HepG2 (cell line): ENCODE results near the gene PYY. TPM values are rescaled to one million over a fixed set of nuclear protein-coding genes. Genes with fewer than 3 reads are reported as not detected.

Experiments used
- ATAC-seq: fragments of 200-7000 bp; cut with Tn5 transposase; 3 replicates; pipeline ENCODE4 v1.9.1; 2020; ENCODE audit warnings: mild to moderate bottlenecking, moderate library complexity
- BruUV-seq: library from RNA; stranded (reverse); fragments of 400-500 nt; replicated peaks from 2 replicates; lab custom pipeline; 2021; lab: Mats Ljungman, UMichigan
- CTCF ChIA-PET: fragments of 300-600 bp; formaldehyde crosslinking; extraction: SDS; loops from one replicate; lab custom pipeline; 2021; ENCODE audit warnings: low total read pairs, inconsistent platforms, low intra/inter-chr PET ratio; lab: Yijun Ruan, JAX
- POLR2A ChIA-PET: fragments of 350-600 bp; sonication (Branson Sonifier 250); formaldehyde crosslinking; loops from one replicate; lab custom pipeline; 2020; ENCODE audit warnings: antibody characterized with exemption, inconsistent platforms; lab: Yijun Ruan, JAX
- DNase-seq: peaks from one replicate; pipeline ENCODE4 v3.0.0-alpha.2; 2015; ENCODE audit warnings: low spot score
- FAIRE-seq: peaks from 3 replicates; lab custom pipeline; 2011; peaks lifted over from hg19 to GRCh38; lab: Jason Lieb, UNC
- H2AFZ ChIP-seq: one replicate; pipeline ENCODE4 v1.6.1; 2011; ENCODE audit warnings: low read length, inconsistent platforms
- H3K27ac ChIP-seq: fragments of 300-600 bp; 3 replicates; pipeline ENCODE4 v1.8.0; 2011; ENCODE audit warnings: mixed run types, mild to moderate bottlenecking, mixed read lengths, low read length, inconsistent platforms; ENCODE audit not compliant: insufficient read depth; ENCODE audit errors: extremely low read length
- H3K27me3 ChIP-seq, 2 experiments: fragments of 200-600 bp in 1 of 2; 2 replicates in 1 of 2; 3 replicates in 1 of 2; pipeline versions ENCODE4 v1.6.0 to v1.8.0; 2011; ENCODE audit warnings: low read length in 2 of 2, mild to moderate bottlenecking in 2 of 2, moderate library complexity in 2 of 2, inconsistent platforms in 1 of 2; ENCODE audit not compliant: insufficient read depth in 2 of 2, control insufficient read depth in 1 of 2
- H3K36me3 ChIP-seq, 2 experiments: fragments of 200-600 bp in 1 of 2; replicated peaks in 1 of 2; 2 replicates in 1 of 2; 3 replicates in 1 of 2; pipeline versions ENCODE4 v1.5.1 to v1.8.0; 2011; ENCODE audit warnings: low read length in 2 of 2, inconsistent platforms in 1 of 2; ENCODE audit not compliant: insufficient read depth in 2 of 2, control insufficient read depth in 1 of 2
- H3K4me1 ChIP-seq: 2 replicates; pipeline ENCODE4 v1.5.1; 2012; ENCODE audit warnings: low read length, inconsistent platforms; ENCODE audit not compliant: insufficient read depth
- H3K4me2 ChIP-seq: 2 replicates; pipeline ENCODE4 v1.6.0; 2011; ENCODE audit warnings: low read depth, low read length, inconsistent platforms
- H3K4me3 ChIP-seq, 3 experiments: fragments of 200-600 bp in 1 of 3; sonication (generic), shearing (Covaris generic) in 1 of 3; replicated peaks in 1 of 3; 2 replicates each; pipeline ENCODE4 v1.5.1; 2011 to 2016; ENCODE audit warnings: low read length in 3 of 3, inconsistent platforms in 2 of 3, low read depth in 2 of 3, mild to moderate bottlenecking in 2 of 3, control low read depth in 1 of 3, mixed read lengths in 1 of 3; ENCODE audit not compliant: insufficient read depth in 1 of 3
- H3K79me2 ChIP-seq: one replicate; pipeline ENCODE4 v1.6.1; 2011; ENCODE audit warnings: low read length, inconsistent platforms; ENCODE audit not compliant: insufficient read depth
- H3K9ac ChIP-seq: 2 replicates; pipeline ENCODE4 v1.6.0; 2011; ENCODE audit warnings: mild to moderate bottlenecking, low read depth, low read length, inconsistent platforms; ENCODE audit not compliant: insufficient read depth
- H3K9me3 ChIP-seq: 2 replicates; pipeline ENCODE4 v1.5.1; 2012; ENCODE audit warnings: mild to moderate bottlenecking, low read length
- H4K20me1 ChIP-seq: 2 replicates; pipeline ENCODE4 v1.6.0; 2011; ENCODE audit warnings: inconsistent platforms, mild to moderate bottlenecking, low read length, moderate library complexity; ENCODE audit not compliant: insufficient read depth
- ARNT2 ChIP-seq: sonication (generic); formaldehyde crosslinking; IDR thresholded peaks from 2 replicates; pipeline ENCODE4 v1.8.0; 2022; ENCODE audit warnings: mild to moderate bottlenecking, low read depth, missing genetic modification reagents, moderate library complexity
- DMTF1 ChIP-seq: sonication (generic); formaldehyde crosslinking; IDR thresholded peaks from 2 replicates; pipeline ENCODE4 v1.4.0; 2020; ENCODE audit warnings: mild to moderate bottlenecking, missing genetic modification reagents
- HINFP ChIP-seq: sonication (generic); formaldehyde crosslinking; IDR thresholded peaks from 2 replicates; pipeline ENCODE4 v1.4.0; 2020; ENCODE audit warnings: low read depth, mild to moderate bottlenecking, missing genetic modification reagents
- NFKBIZ ChIP-seq: IDR thresholded peaks from 2 replicates; pipeline ENCODE4 v1.6.1; 2018; ENCODE audit warnings: missing genetic modification reagents, missing compliant biosample characterization
- PHF8 ChIP-seq: sonication (generic); formaldehyde crosslinking; IDR thresholded peaks from 2 replicates; pipeline ENCODE4 v1.5.0; 2020; ENCODE audit warnings: missing genetic modification reagents
- POLR2A ChIP-seq, 2 experiments: IDR thresholded peaks; 2 replicates each; pipeline ENCODE4 v1.6.1; 2011; ENCODE audit warnings: low read depth in 2 of 2, low read length in 2 of 2, mild to moderate bottlenecking in 1 of 2, moderate library complexity in 1 of 2; ENCODE audit not compliant: insufficient read depth in 1 of 2
- RERE ChIP-seq: IDR thresholded peaks from 2 replicates; pipeline ENCODE4 v1.6.1; 2016; ENCODE audit warnings: low read depth, missing genetic modification reagents, missing compliant biosample characterization
- RFX1 ChIP-seq: fragments of 450-650 bp; IDR thresholded peaks from 2 replicates; pipeline ENCODE4 v1.6.1; 2017
- ZNF18 ChIP-seq: sonication (generic); formaldehyde crosslinking; IDR thresholded peaks from 2 replicates; pipeline ENCODE4 v1.8.0; 2022; ENCODE audit warnings: mild to moderate bottlenecking, missing genetic modification reagents; ENCODE audit not compliant: insufficient replicate concordance
- ZNF501 ChIP-seq: sonication (generic); formaldehyde crosslinking; IDR thresholded peaks from 2 replicates; pipeline ENCODE4 v1.5.1; 2020; ENCODE audit warnings: mild to moderate bottlenecking, moderate library complexity, missing genetic modification reagents
- ZNF572 ChIP-seq: sonication (generic); formaldehyde crosslinking; IDR thresholded peaks from 2 replicates; pipeline ENCODE4 v1.5.1; 2020; ENCODE audit warnings: mild to moderate bottlenecking, missing genetic modification reagents
- ZNF75D ChIP-seq: sonication (generic); formaldehyde crosslinking; IDR thresholded peaks from 2 replicates; pipeline ENCODE4 v1.8.1; 2023; ENCODE audit warnings: missing genetic modification reagents, mild to moderate bottlenecking, borderline replicate concordance
- WGBS: methylation state at CpG from one replicate; pipeline ENCODE4 v1.1.6; 2017; ENCODE audit warnings: low lambda C conversion rate; 5-methylcytosine and 5-hydroxymethylcytosine counted together
- in situ Hi-C: cut with HindIII; loops from 2 replicates; pipeline ENCODE4 v1.10.0; 2017; ENCODE audit warnings: low pct_unique_long_range_greater_than_20kb; ENCODE audit not compliant: extremely low pct_ligation_motif_present
- intact Hi-C: fragments of 100-400 bp; cut with micrococcal nuclease; formaldehyde crosslinking; loops from one replicate; pipeline ENCODE4 v1.10.0; 2022; ENCODE audit not compliant: unreplicated experiment
- polyA plus RNA-seq, 8 experiments: library from polyadenylated mRNA; depleted of rRNA in 3 of 8; stranded (reverse) in 7 of 8; unstranded in 1 of 8; fragments of >200 nt; fragmentation: Illumina TruSeq in 4 of 8; extraction: Trizol in 4 of 8; gene quantifications; 2 replicates each; pipeline versions ENCODE4 v1.2.1 to v1.2.3, GENCODE V29; 2011 to 2016; ENCODE audit warnings: low read depth in 4 of 8, missing spikeins in 1 of 8, mixed read lengths in 1 of 8; ENCODE audit not compliant: insufficient read depth in 1 of 8
- total RNA-seq, 5 experiments: library from RNA; depleted of rRNA; stranded (reverse); fragments of >200 nt; fragmentation: Illumina TruSeq; extraction: Trizol; gene quantifications; 2 replicates each; pipeline ENCODE4 v1.2.3, GENCODE V29; 2016; ENCODE audit warnings: low read depth in 1 of 5

The PYY gene
- total and polyA plus RNA-seq, 2 of the 13 experiments (the other 11 are each of a cell fraction or from before 2014, with no cell fraction given): 0.25 TPM; not detected in 1

GRCh38 chr17:44000871-44001460, 47.2 kb upstream of the PYY start:
- Histone ChIP-seq H3K4me1 (peaks cover 70% of the 10 kb centered on the region), H3K27ac (peak overlapping the region; percentile 20), H2AFZ (no peak overlapping the region), H3K4me3 (peak overlapping the region in 1 of 3 experiments; percentile 60; a peak in 2 of 6 replicates), H3K36me3 (no peaks in the 10 kb centered on the region), H3K4me2 (peak overlapping the region; percentile 88), H3K9me3 (no peaks in the 10 kb centered on the region), H3K9ac (peak overlapping the region; percentile 19; the same call in 1 of the 2 replicates), H3K27me3 (peaks cover 0 to 4% of the 10 kb centered on the region in 2 experiments; a peak in 2 of 5 replicates), H3K79me2 (no peaks in the 10 kb centered on the region), H4K20me1 (no peaks in the 10 kb centered on the region)
- WGBS: 9% methylated on average over 6 of the region's 6 CpGs
- DNase-seq (no peak), FAIRE-seq (no peak), ATAC-seq (peak; percentile 1; the same call in 2 of the 3 replicates)
- in situ Hi-C loops (no loop called here), intact Hi-C loops (loop anchor here (2.0 kb wide), 1 partner anchor 14 kb away; the partner anchor contains the start of gene TMEM101)
- BruUV-seq: no TSS peak
- ChIA-PET POLR2A (interaction anchor here (0.5 to 4.5 kb wide), 11 partner anchors 10 to 823 kb away, joined by 3 to 39 read pairs (median 4); partner anchors contain the start of genes HDAC5, LSM12 and TMEM101), CTCF (no interaction called here)
- TF ChIP-seq NFKBIZ (CRISPR knock-in tag) (no peak), ZNF501 (peak; percentile 72), HINFP (CRISPR knock-in tag) (0 out of 2 replicates have a peak, but pooled peaks have one; percentile 53), ZNF18 (CRISPR knock-in tag) (peak; percentile 28), ARNT2 (peak; percentile 42; the same call in 1 of the 2 replicates), ZNF572 (peak; percentile 68; the same call in 1 of the 2 replicates), POLR2A (IDR thresholded peaks at IDR 0.05; ENCODE audit: insufficient read depth in 1 of 2, low read depth in 2 of 2, low read length in 2 of 2) (no peak), RFX1 (no peak), DMTF1 (CRISPR knock-in tag) (no peak), ZNF75D (CRISPR knock-in tag) (no peak), PHF8 (CRISPR knock-in tag) (no peak), RERE (CRISPR knock-in tag) (no peak; the same call in 1 of the 2 replicates)
